Body of pancreas (tissue), 4 donors: Measurements from ENCODE around the gene ASIC3.

ENCODE experiments used
- CTCF ChIP-seq, 7 experiments: fragments of 450-650 bp in 4 of 7; fragments of 200-600 bp in 3 of 7; sonication (generic) in 3 of 7; IDR thresholded peaks; one replicate each; pipeline ENCODE4 v1.5.1; 2016 to 2019; ENCODE audit warnings: antibody characterized with exemption in 7 of 7
- POLR2A ChIP-seq, 3 donors: fragments of 450-650 bp; IDR thresholded peaks; one replicate each; pipeline ENCODE4 v1.6.1; 2016; ENCODE audit warnings: antibody characterized with exemption in 3 of 3, mild to moderate bottlenecking in 2 of 3

GRCh38 chr7:151018421-151019129, 29.8 kb upstream of the ASIC3 start:
- TF ChIP-seq POLR2A (IDR thresholded peaks at IDR 0.05) (no peak), CTCF (IDR thresholded peaks at IDR 0.05) (no peak)
